Measurements from ENCODE around the gene WASF2. TPM values are rescaled to one million over a fixed set of nuclear protein-coding genes. Genes with fewer than 3 reads are reported as not detected.
A peak's percentile ranks its signal among the peaks of the same experiment; 100 is the strongest.

Gene WASF2
- total RNA-seq, 1 experiment from 2014 or later, result 20.7 TPM

GRCh38 chr1:27381969-27382762 lies 107.8 kb downstream of the WASF2 start:
- H3K9me3 ChIP-seq (ENCODE audit: low read length), result no peaks in the 10 kb centered on the region
- no peak overlapping the region for H3K27ac ChIP-seq (ENCODE audit: low read length)
- no peaks in the 10 kb centered on the region for H4K20me1 ChIP-seq (ENCODE audit: low read length)
- H3K27me3 ChIP-seq (ENCODE audit: low read length), result no peaks in the 10 kb centered on the region
- ChIA-PET POLR2A (ENCODE audit: unreplicated experiment) (no interaction called here), CTCF (no interaction called here)
- H3K4me1 ChIP-seq (ENCODE audit: insufficient read depth, low read length), result no peaks in the 10 kb centered on the region
- no peaks in the 10 kb centered on the region for H3F3A ChIP-seq (ENCODE audit: low read length, unreplicated experiment)
- H3K79me2 ChIP-seq (ENCODE audit: low read length), result no peaks in the 10 kb centered on the region
- no peak overlapping the region for H3K4me2 ChIP-seq (ENCODE audit: low read length)
- H3K9ac ChIP-seq (ENCODE audit: low read length), result no peak overlapping the region
- no peak overlapping the region for H3K4me3 ChIP-seq (ENCODE audit: low read length)
- no peak overlapping the region for H2AFZ ChIP-seq (ENCODE audit: low read length)
- intact Hi-C loops (cut with micrococcal nuclease), result no loop called here
- H3K36me3 ChIP-seq (ENCODE audit: low read depth, low read length), result no peaks in the 10 kb centered on the region
- DNase-seq, result no peak
- no TSS peak for BruUV-seq (replicated peaks)
- no peaks in the 10 kb centered on the region for H3K9me2 ChIP-seq (replicated peaks; ENCODE audit: low read length)
- ATAC-seq, result no peak
- TF ChIP-seq EZH2 (IDR thresholded peaks at IDR 0.05; ENCODE audit: low read length, unreplicated experiment), result no peak
- no peak for TF ChIP-seq EZH2phosphoT487 (IDR thresholded peaks at IDR 0.05; ENCODE audit: borderline replicate concordance, low read length)
- TF ChIP-seq, protein P1, sequence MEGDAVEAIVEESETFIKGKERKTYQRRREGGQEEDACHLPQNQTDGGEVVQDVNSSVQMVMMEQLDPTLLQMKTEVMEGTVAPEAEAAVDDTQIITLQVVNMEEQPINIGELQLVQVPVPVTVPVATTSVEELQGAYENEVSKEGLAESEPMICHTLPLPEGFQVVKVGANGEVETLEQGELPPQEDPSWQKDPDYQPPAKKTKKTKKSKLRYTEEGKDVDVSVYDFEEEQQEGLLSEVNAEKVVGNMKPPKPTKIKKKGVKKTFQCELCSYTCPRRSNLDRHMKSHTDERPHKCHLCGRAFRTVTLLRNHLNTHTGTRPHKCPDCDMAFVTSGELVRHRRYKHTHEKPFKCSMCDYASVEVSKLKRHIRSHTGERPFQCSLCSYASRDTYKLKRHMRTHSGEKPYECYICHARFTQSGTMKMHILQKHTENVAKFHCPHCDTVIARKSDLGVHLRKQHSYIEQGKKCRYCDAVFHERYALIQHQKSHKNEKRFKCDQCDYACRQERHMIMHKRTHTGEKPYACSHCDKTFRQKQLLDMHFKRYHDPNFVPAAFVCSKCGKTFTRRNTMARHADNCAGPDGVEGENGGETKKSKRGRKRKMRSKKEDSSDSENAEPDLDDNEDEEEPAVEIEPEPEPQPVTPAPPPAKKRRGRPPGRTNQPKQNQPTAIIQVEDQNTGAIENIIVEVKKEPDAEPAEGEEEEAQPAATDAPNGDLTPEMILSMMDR (conservative IDR thresholded peaks at IDR 0.05; ENCODE audit: low read depth, low read length), result no peak

DNA sequence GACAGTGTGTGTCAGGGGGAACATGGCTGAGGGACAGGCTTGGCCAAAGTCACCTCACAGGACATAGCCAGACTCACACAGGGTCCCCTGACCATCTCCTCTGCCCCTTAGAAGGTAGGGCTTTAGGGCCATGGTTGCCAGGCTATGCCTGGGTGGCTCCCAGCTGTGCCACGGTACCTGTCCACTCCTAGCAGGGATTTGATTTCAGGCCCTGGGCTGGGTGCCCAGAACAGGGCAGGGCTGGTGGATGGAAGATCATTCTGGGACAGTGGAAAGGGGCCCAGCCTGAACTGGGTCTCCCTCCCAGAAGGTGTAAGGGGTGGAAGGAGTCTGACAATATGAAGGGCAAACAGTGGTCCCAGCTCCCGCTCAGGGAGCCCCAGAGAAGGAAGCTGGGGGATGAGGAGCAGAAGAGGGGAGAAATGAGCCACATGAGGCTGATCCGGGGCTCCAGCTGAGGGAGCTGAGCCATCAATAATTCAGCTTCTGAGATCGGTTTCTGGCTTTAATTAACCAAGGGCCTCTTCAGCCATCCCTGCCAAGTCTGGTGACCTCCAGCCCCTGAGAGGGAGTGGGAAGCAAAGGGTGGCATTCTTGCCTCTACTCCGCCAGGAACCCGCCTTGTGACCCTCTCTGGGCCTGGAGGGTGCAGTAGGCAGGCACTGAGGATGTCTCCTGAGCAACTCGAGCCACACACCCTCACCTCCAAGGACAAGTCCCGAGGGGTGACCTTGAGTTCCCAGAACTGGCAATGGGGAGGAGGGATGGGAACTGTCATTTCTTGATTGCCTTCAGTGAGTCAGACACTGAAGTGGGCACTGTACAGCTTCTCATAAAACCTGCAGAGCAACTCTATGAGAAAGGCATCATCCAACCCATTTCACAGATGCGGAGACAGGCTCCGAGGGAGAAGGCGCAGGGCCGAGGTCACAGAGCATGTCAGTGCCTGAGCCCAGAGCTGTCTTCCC lies 108.9 kb downstream of the WASF2 start:
- no peaks in the 10 kb centered on the region for H3K79me2 ChIP-seq (ENCODE audit: low read length)
- H3K4me1 ChIP-seq (ENCODE audit: insufficient read depth, low read length), result no peaks in the 10 kb centered on the region
- no peak overlapping the region for H2AFZ ChIP-seq (ENCODE audit: low read length)
- H3K9me3 ChIP-seq (ENCODE audit: low read length), result no peaks in the 10 kb centered on the region
- H3K9ac ChIP-seq (ENCODE audit: low read length), result no peak overlapping the region
- no peak overlapping the region for H3K27ac ChIP-seq (ENCODE audit: low read length)
- no peaks in the 10 kb centered on the region for H3F3A ChIP-seq (ENCODE audit: low read length, unreplicated experiment)
- TF ChIP-seq EZH2phosphoT487 (IDR thresholded peaks at IDR 0.05; ENCODE audit: borderline replicate concordance, low read length), result no peak
- no peak for TF ChIP-seq EZH2 (IDR thresholded peaks at IDR 0.05; ENCODE audit: low read length, unreplicated experiment)
- TF ChIP-seq, protein P1 (conservative IDR thresholded peaks at IDR 0.05; ENCODE audit: low read depth, low read length), result no peak
- ATAC-seq (no peak), DNase-seq (peak; percentile 26)
- no peaks in the 10 kb centered on the region for H3K9me2 ChIP-seq (replicated peaks; ENCODE audit: low read length)
- ChIA-PET POLR2A (ENCODE audit: unreplicated experiment) (no interaction called here), CTCF (no interaction called here)
- no TSS peak for BruUV-seq (replicated peaks)
- H3K4me3 ChIP-seq (ENCODE audit: low read length), result no peak overlapping the region
- H3K27me3 ChIP-seq (ENCODE audit: low read length), result no peaks in the 10 kb centered on the region
- H4K20me1 ChIP-seq (ENCODE audit: low read length), result no peaks in the 10 kb centered on the region
- no peaks in the 10 kb centered on the region for H3K36me3 ChIP-seq (ENCODE audit: low read depth, low read length)
- no peak overlapping the region for H3K4me2 ChIP-seq (ENCODE audit: low read length)
- intact Hi-C loops (cut with micrococcal nuclease), result no loop called here

Data from PC-3 (cell line).